ENCODE measurements around the gene ALG14.

- TF ChIP-seq CTCF (IDR thresholded peaks at IDR 0.05): no peak
- no peak for TF ChIP-seq EZH2phosphoT487 (IDR thresholded peaks at IDR 0.05)
- no peak for TF ChIP-seq EZH2 (IDR thresholded peaks at IDR 0.05)
These were observed 22.8 kb downstream of the ALG14 start for GRCh38 chr1:95049935-95050334.

Data from neural progenitor cell (in vitro differentiated cells).